PC-3 (cell line): ENCODE data around the gene DBNDD1. TPM values are rescaled to one million over a fixed set of nuclear protein-coding genes. Genes with fewer than 3 reads are reported as not detected.

Experiments used
- ATAC-seq: fragments of 200-7000 bp; cut with Tn5 transposase; 2 replicates; pipeline ENCODE4 v1.9.1; 2020; ENCODE audit warnings: mild to moderate bottlenecking, moderate library complexity
- BruUV-seq: library from RNA; stranded (reverse); fragments of 400-500 nt; replicated peaks from 2 replicates; lab custom pipeline; 2021; lab: Mats Ljungman, UMichigan
- CTCF ChIA-PET: fragments of 300-600 bp; sonication (Branson Sonifier 250); formaldehyde crosslinking; loops from one replicate; lab custom pipeline; 2022; ENCODE audit warnings: antibody characterized with exemption; lab: Charles Lee
- POLR2A ChIA-PET: fragments of 300-600 bp; sonication (Branson Sonifier 250); formaldehyde crosslinking; loops from one replicate; lab custom pipeline; 2022; ENCODE audit warnings: antibody characterized with exemption; ENCODE audit not compliant: unreplicated experiment; lab: Charles Lee
- DNase-seq: peaks from one replicate; pipeline ENCODE4 v3.0.0-alpha.2; 2015
- H2AFZ ChIP-seq: fragments of 300-600 bp; sonication (generic); 2 replicates; pipeline ENCODE4 v1.6.0; 2016; ENCODE audit warnings: antibody characterized with exemption, low read length
- H3F3A ChIP-seq: fragments of 300-600 bp; sonication (generic); one replicate; pipeline ENCODE4 v1.6.0; 2017; ENCODE audit warnings: antibody characterized with exemption, low read length, control low read depth, mild to moderate bottlenecking; ENCODE audit not compliant: unreplicated experiment
- H3K27ac ChIP-seq: fragments of 300-600 bp; sonication (generic); 2 replicates; pipeline ENCODE4 v1.5.1; 2016; ENCODE audit warnings: mild to moderate bottlenecking, low read length
- H3K27me3 ChIP-seq: fragments of 300-600 bp; sonication (generic); 2 replicates; pipeline ENCODE4 v1.6.1; 2016; ENCODE audit warnings: low read length, mixed read lengths
- H3K36me3 ChIP-seq: fragments of 300-600 bp; sonication (generic); 2 replicates; pipeline ENCODE4 v1.6.1; 2016; ENCODE audit warnings: low read depth, mixed run types, low read length, mixed read lengths
- H3K4me1 ChIP-seq: fragments of 300-600 bp; sonication (generic); 2 replicates; pipeline ENCODE4 v1.5.1; 2016; ENCODE audit warnings: low read length; ENCODE audit not compliant: insufficient read depth
- H3K4me2 ChIP-seq: fragments of 300-600 bp; sonication (generic); 2 replicates; pipeline ENCODE4 v1.6.0; 2016; ENCODE audit warnings: low read length
- H3K4me3 ChIP-seq: fragments of 300-600 bp; sonication (generic); 2 replicates; pipeline ENCODE4 v1.5.1; 2016; ENCODE audit warnings: mild to moderate bottlenecking, low read length, mixed read lengths
- H3K79me2 ChIP-seq: fragments of 300-600 bp; sonication (generic); 2 replicates; pipeline ENCODE4 v1.6.1; 2017; ENCODE audit warnings: low read length, mixed read lengths
- H3K9ac ChIP-seq: fragments of 300-600 bp; sonication (generic); 2 replicates; pipeline ENCODE4 v1.6.0; 2016; ENCODE audit warnings: mild to moderate bottlenecking, low read length
- H3K9me2 ChIP-seq: fragments of 300-600 bp; sonication (generic); replicated peaks from 2 replicates; pipeline ENCODE4 v1.6.1; 2016; ENCODE audit warnings: mixed run types, low read length, mixed read lengths
- H3K9me3 ChIP-seq: fragments of 300-600 bp; sonication (generic); 2 replicates; pipeline ENCODE4 v1.6.1; 2016; ENCODE audit warnings: low read length, mixed read lengths
- H4K20me1 ChIP-seq: fragments of 300-600 bp; sonication (generic); 2 replicates; pipeline ENCODE4 v1.6.1; 2016; ENCODE audit warnings: low read length, mixed read lengths
- EZH2 ChIP-seq: fragments of 300-600 bp; sonication (generic); IDR thresholded peaks from one replicate; pipeline ENCODE4 v1.6.1; 2017; ENCODE audit warnings: antibody characterized with exemption, mild to moderate bottlenecking, low read length; ENCODE audit not compliant: unreplicated experiment
- EZH2phosphoT487 ChIP-seq: fragments of 300-600 bp; sonication (generic); IDR thresholded peaks from 2 replicates; pipeline ENCODE4 v1.6.1; 2018; ENCODE audit warnings: mild to moderate bottlenecking, antibody characterized with exemption, low read length, borderline replicate concordance
- intact Hi-C: fragments of 100-400 bp; cut with micrococcal nuclease; formaldehyde crosslinking; loops from 2 replicates; pipeline ENCODE4 v1.9.0; 2023
- total RNA-seq: library from RNA; depleted of rRNA; stranded (reverse); fragments of >200 nt; gene quantifications from 2 replicates; pipeline ENCODE4 v1.2.3, GENCODE V29; 2014
- TF ChIP-seq, protein P1 (sequence below): fragments of 300-600 bp; sonication (generic); conservative IDR thresholded peaks from 2 replicates; pipeline ENCODE4 v1.5.1; 2017; ENCODE audit warnings: antibody characterized with exemption, low read depth, mild to moderate bottlenecking, low read length

DBNDD1 gene
- total RNA-seq, 1 experiment from 2014 or later = 21.1 TPM

DNA sequence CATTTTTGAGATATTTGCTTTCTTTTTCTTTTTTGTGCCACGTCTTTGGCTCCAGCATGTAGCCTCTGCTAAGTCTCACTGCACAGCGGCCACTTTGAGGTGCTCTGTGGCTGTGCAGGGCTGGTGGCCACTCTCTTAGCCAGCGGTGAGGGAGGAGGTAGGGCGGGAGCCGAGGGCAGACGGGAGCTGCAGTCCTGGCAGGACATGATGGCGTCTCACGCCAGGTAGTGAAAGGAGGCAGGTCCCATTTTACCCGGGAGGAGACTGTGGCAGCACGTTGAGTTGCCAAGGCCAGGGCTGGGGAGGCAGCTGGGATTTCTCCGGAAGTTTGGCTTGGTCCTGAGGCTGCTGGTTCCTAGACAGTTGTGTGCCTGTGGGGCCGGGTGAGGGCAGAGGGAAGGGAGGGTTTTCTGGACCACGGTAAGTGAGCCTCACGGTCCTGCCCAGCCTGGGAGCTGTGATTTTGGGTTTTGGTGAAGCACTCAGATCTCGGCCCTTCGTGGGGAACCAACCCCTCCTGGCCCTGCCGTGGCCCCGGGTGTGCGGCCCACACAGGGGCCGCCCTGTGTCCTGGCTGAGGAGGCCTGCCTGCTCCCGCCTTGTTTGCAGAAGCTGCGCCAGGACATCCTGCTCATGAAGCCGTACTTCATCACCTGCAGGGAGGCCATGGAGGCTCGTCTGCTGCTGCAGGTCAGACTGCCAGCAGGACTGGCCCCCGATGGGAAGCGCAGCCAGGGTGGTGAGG is 56.3 kb downstream of the DBNDD1 start:
- POLR2A ChIA-PET = no interaction called here
- no peak overlapping the region for H3K27ac ChIP-seq
- CTCF ChIA-PET = no interaction called here
- H3K27me3 ChIP-seq = no peaks in the 10 kb centered on the region
- H3K9me2 ChIP-seq = no peaks in the 10 kb centered on the region
- no peaks in the 10 kb centered on the region for H3K4me1 ChIP-seq
- no peaks in the 10 kb centered on the region for H4K20me1 ChIP-seq
- no TSS peak for BruUV-seq
- no peak for ATAC-seq
- no peaks in the 10 kb centered on the region for H3F3A ChIP-seq
- TF ChIP-seq EZH2phosphoT487 = no peak
- TF ChIP-seq EZH2 = no peak
- TF ChIP-seq, protein P1, sequence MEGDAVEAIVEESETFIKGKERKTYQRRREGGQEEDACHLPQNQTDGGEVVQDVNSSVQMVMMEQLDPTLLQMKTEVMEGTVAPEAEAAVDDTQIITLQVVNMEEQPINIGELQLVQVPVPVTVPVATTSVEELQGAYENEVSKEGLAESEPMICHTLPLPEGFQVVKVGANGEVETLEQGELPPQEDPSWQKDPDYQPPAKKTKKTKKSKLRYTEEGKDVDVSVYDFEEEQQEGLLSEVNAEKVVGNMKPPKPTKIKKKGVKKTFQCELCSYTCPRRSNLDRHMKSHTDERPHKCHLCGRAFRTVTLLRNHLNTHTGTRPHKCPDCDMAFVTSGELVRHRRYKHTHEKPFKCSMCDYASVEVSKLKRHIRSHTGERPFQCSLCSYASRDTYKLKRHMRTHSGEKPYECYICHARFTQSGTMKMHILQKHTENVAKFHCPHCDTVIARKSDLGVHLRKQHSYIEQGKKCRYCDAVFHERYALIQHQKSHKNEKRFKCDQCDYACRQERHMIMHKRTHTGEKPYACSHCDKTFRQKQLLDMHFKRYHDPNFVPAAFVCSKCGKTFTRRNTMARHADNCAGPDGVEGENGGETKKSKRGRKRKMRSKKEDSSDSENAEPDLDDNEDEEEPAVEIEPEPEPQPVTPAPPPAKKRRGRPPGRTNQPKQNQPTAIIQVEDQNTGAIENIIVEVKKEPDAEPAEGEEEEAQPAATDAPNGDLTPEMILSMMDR = no peak
- no peak for DNase-seq
- no peak overlapping the region for H3K4me2 ChIP-seq
- H2AFZ ChIP-seq = no peak overlapping the region
- H3K9ac ChIP-seq = no peak overlapping the region
- no peak overlapping the region for H3K4me3 ChIP-seq
- no peaks in the 10 kb centered on the region for H3K36me3 ChIP-seq
- no peaks in the 10 kb centered on the region for H3K79me2 ChIP-seq
- intact Hi-C loops = no loop called here
- H3K9me3 ChIP-seq = no peaks in the 10 kb centered on the region

DNA sequence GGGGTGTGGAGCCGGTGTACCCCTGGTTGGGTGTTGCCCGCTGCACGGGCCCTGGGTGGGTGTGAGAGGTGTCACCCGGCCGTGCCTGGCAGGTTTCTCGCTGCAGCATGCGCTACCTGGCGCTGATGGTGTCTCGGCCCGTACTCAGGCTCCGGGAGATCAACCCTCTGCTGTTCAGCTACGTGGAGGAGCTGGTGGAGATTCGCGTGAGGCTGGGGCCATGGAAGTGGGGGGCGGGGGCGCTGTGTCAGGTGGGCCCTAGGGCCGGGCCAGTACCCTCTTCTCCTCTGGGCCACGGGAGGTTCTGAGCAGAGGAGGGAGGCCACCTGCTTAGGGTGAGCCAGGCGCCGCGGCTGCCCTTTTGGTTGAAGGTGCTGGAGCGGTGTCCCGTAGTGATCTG is 57.3 kb downstream of the DBNDD1 start:
- H3K79me2 ChIP-seq = no peaks in the 10 kb centered on the region
- BruUV-seq = no TSS peak
- no peak for DNase-seq
- ChIA-PET CTCF (no interaction called here), POLR2A (no interaction called here)
- no peaks in the 10 kb centered on the region for H3K36me3 ChIP-seq
- intact Hi-C loops = no loop called here
- H3K27me3 ChIP-seq = no peaks in the 10 kb centered on the region
- H3K4me2 ChIP-seq = no peak overlapping the region
- H3K9me2 ChIP-seq = no peaks in the 10 kb centered on the region
- no peak overlapping the region for H2AFZ ChIP-seq
- H4K20me1 ChIP-seq = no peaks in the 10 kb centered on the region
- no peaks in the 10 kb centered on the region for H3K9me3 ChIP-seq
- no peaks in the 10 kb centered on the region for H3F3A ChIP-seq
- H3K27ac ChIP-seq = no peak overlapping the region
- no peak overlapping the region for H3K4me3 ChIP-seq
- H3K4me1 ChIP-seq = no peaks in the 10 kb centered on the region
- no peak for ATAC-seq
- H3K9ac ChIP-seq = no peak overlapping the region
- TF ChIP-seq EZH2phosphoT487 (no peak), EZH2 (no peak)
- TF ChIP-seq, protein P1 = no peak

DNA sequence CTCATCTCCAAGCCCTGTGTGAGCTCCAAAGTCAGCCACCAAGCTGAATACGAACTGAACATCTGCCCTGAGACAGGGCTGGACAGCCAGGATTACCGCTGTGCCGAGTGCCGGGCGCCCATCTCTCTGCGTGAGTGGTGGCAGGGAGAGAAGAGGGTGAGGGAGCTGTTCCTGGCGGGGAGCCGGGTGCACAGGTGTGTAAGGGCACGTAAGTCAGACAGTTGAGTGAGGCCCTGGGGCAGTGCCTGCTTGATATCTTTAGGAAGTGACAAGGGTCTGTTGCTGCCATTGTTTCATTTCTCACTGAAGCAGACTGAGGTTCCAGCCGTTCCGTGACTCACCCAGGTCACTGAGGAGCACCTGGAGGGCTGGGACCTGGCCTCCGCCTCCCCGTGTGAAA is 58.3 kb downstream of the DBNDD1 start:
- ChIA-PET CTCF (no interaction called here), POLR2A (no interaction called here)
- no peak overlapping the region for H2AFZ ChIP-seq
- H3K27ac ChIP-seq = no peak overlapping the region
- intact Hi-C loops = no loop called here
- no peak for TF ChIP-seq EZH2phosphoT487
- TF ChIP-seq, protein P1 = no peak
- DNase-seq (no peak), ATAC-seq (no peak)
- no peaks in the 10 kb centered on the region for H3K79me2 ChIP-seq
- no peaks in the 10 kb centered on the region for H3K4me1 ChIP-seq
- H3K4me3 ChIP-seq = no peak overlapping the region
- no peak overlapping the region for H3K9ac ChIP-seq
- no peaks in the 10 kb centered on the region for H3F3A ChIP-seq
- H3K27me3 ChIP-seq = no peaks in the 10 kb centered on the region
- H3K4me2 ChIP-seq = no peak overlapping the region
- no peaks in the 10 kb centered on the region for H3K36me3 ChIP-seq
- H4K20me1 ChIP-seq = no peaks in the 10 kb centered on the region
- no peaks in the 10 kb centered on the region for H3K9me3 ChIP-seq
- H3K9me2 ChIP-seq = no peaks in the 10 kb centered on the region
- BruUV-seq = no TSS peak
